Adrenal gland (tissue), 5 donors: Measurements from ENCODE around the gene PLAGL2.

ENCODE experiments used
- CTCF ChIP-seq, 6 experiments: fragments of 450-650 bp in 4 of 6; fragments of 200-600 bp in 2 of 6; sonication (generic) in 1 of 6; IDR thresholded peaks; 1 replicate in 5 of 6; 2 replicates in 1 of 6; pipeline versions ENCODE4 v1.5.1 to v1.8.0; 2016 to 2021; ENCODE audit warnings: antibody characterized with exemption in 6 of 6, mild to moderate bottlenecking in 2 of 6, moderate library complexity in 1 of 6
- POLR2A ChIP-seq, 2 donors: fragments of 450-650 bp; IDR thresholded peaks; one replicate each; pipeline ENCODE4 v1.6.1; 2017; ENCODE audit warnings: antibody characterized with exemption in 2 of 2, mild to moderate bottlenecking in 2 of 2, moderate library complexity in 1 of 2
- donor health status: DM: no; HTN: no; CAD: no.

GRCh38 chr20:32181606-32182005, 25.9 kb downstream of the PLAGL2 start:
- TF ChIP-seq CTCF (IDR thresholded peaks at IDR 0.05) (no peak), POLR2A (IDR thresholded peaks at IDR 0.05) (no peak)
